ENCODE data around the gene B3GAT1.
"Not testable (repeated sequence)": the region's sequence is repeated elsewhere in the genome, so short reads cannot be mapped to it uniquely, and the experiment has no call there.

The B3GAT1 gene

GRCh38 chr11:134412203-134413042 is at the start of gene B3GAT1:
Gene B3GAT1, minus strand, starts transcription at chr11:134412242. Its CDS starts 24,583 bp downstream, at chr11:134387659.
- DNase-seq, result no peak

GRCh38 chr11:134461621-134462020 is 49.6 kb upstream of the B3GAT1 start:
- DNase-seq, result no peak

GRCh38 chr11:134460881-134461280 is 48.8 kb upstream of the B3GAT1 start:
- no peak for DNase-seq

GRCh38 chr11:134460062-134460561 is 48.1 kb upstream of the B3GAT1 start:
- DNase-seq, result no peak

- DNase-seq, result no peak
Measured at GRCh38 chr11:134459246-134460061, 47.4 kb upstream of the B3GAT1 start.

- DNase-seq, result not testable (repeated sequence)
Measured at GRCh38 chr11:134457411-134458007, 45.5 kb upstream of the B3GAT1 start.

GRCh38 chr11:134455516-134455915 is 43.5 kb upstream of the B3GAT1 start:
- no peak for DNase-seq

GRCh38 chr11:134454146-134454690 is 42.2 kb upstream of the B3GAT1 start:
- no peak for DNase-seq

- no peak for DNase-seq
Measured at GRCh38 chr11:134453441-134453840, 41.4 kb upstream of the B3GAT1 start.

GRCh38 chr11:134452838-134453155 is 40.8 kb upstream of the B3GAT1 start:
- DNase-seq, result no peak

- no peak for DNase-seq
Measured at GRCh38 chr11:134452026-134452837, 40.2 kb upstream of the B3GAT1 start.

GRCh38 chr11:134450186-134450585 is 38.1 kb upstream of the B3GAT1 start:
- DNase-seq, result no peak

GRCh38 chr11:134449713-134450112 is 37.7 kb upstream of the B3GAT1 start:
- no peak for DNase-seq

- DNase-seq, result no peak
Measured at GRCh38 chr11:134449051-134449450, 37.0 kb upstream of the B3GAT1 start.

GRCh38 chr11:134447696-134448095 is 35.7 kb upstream of the B3GAT1 start:
- no peak for DNase-seq

GRCh38 chr11:134445601-134446325 is 33.7 kb upstream of the B3GAT1 start:
- no peak for DNase-seq

- not testable (repeated sequence) for DNase-seq
Measured at GRCh38 chr11:134444160-134445108, 32.4 kb upstream of the B3GAT1 start.

GRCh38 chr11:134443246-134443645 is 31.2 kb upstream of the B3GAT1 start:
- DNase-seq, result no peak

GRCh38 chr11:134442246-134442645 is 30.2 kb upstream of the B3GAT1 start:
- no peak for DNase-seq

- no peak for DNase-seq
Measured at GRCh38 chr11:134441706-134442105, 29.7 kb upstream of the B3GAT1 start.
